IPS-20b (cell line): Measurements from ENCODE around the gene SLFNL1.

Experiments used
- H3K27ac ChIP-seq: one replicate; pipeline ENCODE4 v1.5.1; 2013; ENCODE audit warnings: low read length
- H3K27me3 ChIP-seq: 2 replicates; pipeline ENCODE4 v1.6.1; 2013; ENCODE audit warnings: mild to moderate bottlenecking, low read length, inconsistent platforms; ENCODE audit not compliant: insufficient read depth
- H3K36me3 ChIP-seq: 2 replicates; pipeline ENCODE4 v1.6.1; 2013; ENCODE audit warnings: low read depth, mild to moderate bottlenecking, inconsistent platforms, low read length, moderate library complexity; ENCODE audit not compliant: insufficient read depth
- H3K4me1 ChIP-seq: 2 replicates; pipeline ENCODE4 v1.6.1; 2013; ENCODE audit warnings: mild to moderate bottlenecking, control low read depth, inconsistent platforms, low read length, moderate library complexity; ENCODE audit not compliant: insufficient read depth
- H3K4me3 ChIP-seq: 2 replicates; pipeline ENCODE4 v1.5.1; 2013; ENCODE audit warnings: mild to moderate bottlenecking, low read length, inconsistent platforms
- H3K9ac ChIP-seq: 2 replicates; pipeline ENCODE4 v1.6.1; 2013; ENCODE audit warnings: low read depth, mild to moderate bottlenecking, inconsistent platforms, low read length, moderate library complexity
- H3K9me3 ChIP-seq: 2 replicates; pipeline ENCODE4 v1.6.1; 2013; ENCODE audit warnings: mild to moderate bottlenecking, low read depth, low read length, inconsistent platforms; ENCODE audit not compliant: insufficient read depth

Gene SLFNL1

DNA sequence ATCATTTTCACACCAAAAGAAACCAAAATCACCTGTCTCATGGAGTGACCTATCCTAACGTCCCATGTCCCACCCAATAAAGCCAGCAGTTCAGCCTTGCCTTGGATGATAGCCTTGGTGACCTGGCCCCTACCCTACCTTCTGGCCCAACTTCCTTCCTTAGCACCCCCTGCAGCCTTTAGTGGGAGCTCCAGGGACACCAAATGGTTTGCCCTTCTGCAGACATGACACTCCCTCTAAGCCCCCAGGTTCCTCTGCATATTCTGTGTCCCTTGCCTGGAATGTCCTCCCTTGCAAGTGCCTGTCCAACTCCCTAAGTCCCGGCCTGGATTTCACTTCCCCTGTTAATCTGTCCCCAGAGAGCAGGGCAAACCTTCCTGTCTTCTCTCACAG is 2.2 kb downstream of the SLFNL1 start:
- Histone ChIP-seq H3K9me3 (no peaks in the 10 kb centered on the region), H3K27ac (no peak overlapping the region), H3K4me1 (peaks cover 4% of the 10 kb centered on the region; the same call in 1 of the 2 replicates), H3K27me3 (peaks cover 23% of the 10 kb centered on the region; the same call in 1 of the 2 replicates), H3K4me3 (no peak overlapping the region), H3K9ac (no peak overlapping the region), H3K36me3 (peaks cover 50% of the 10 kb centered on the region)

GRCh38 chr1:41018018-41018410 is 3.5 kb downstream of the SLFNL1 start:
- no peak overlapping the region for H3K4me3 ChIP-seq
- H3K4me1 ChIP-seq = peaks cover 4% of the 10 kb centered on the region; the same call in 1 of the 2 replicates
- peaks cover 10% of the 10 kb centered on the region; the same call in 1 of the 2 replicates for H3K27me3 ChIP-seq
- no peaks in the 10 kb centered on the region for H3K9me3 ChIP-seq
- H3K36me3 ChIP-seq = peaks cover 63% of the 10 kb centered on the region
- no peak overlapping the region for H3K9ac ChIP-seq
- no peak overlapping the region for H3K27ac ChIP-seq

DNA sequence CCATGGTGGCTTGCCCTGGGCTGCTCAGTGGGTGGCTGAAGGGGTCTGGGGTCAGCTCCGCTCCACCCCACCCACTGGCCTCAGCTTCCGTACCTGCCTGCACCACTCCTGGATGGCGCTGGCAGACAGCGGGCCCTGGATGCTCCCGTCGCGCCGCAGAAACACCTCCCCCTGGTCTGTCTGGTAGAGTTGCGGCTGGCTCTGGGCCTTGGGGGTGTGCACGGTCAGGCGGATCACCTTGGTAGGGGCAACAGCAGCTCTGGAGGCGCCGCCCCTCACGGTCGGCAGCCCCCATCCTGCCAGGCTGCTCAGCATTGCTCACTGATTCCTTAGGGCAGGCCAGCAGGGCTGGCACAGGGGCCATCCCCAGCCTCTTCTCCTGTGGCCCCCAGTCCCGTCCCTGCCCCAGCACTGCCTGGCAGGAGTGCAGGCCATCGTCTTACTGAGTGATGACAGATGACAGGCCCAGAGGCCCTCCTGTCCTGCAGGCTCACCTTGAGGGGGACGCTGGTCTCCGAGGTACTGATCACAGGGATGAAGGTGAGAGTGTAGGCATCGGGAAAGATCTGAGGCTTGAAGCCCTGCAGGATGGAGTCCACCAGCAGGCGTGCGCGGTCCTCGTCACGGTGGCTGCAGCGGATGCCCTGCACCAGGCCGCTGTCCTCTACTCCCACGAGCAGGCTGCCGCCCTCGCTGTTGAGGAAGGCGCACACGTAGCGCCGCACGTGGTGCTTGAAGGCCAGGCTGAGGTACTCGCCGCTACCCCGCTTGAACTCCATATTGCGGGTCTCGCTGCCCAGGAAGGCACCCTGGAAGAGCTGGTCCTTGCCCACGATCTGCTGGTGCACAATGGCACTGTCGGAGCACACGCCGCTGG is 4.1 kb downstream of the SLFNL1 start:
- Histone ChIP-seq H3K4me1 (peaks cover 4% of the 10 kb centered on the region; the same call in 1 of the 2 replicates), H3K27me3 (peaks cover 4% of the 10 kb centered on the region; the same call in 1 of the 2 replicates), H3K9me3 (no peaks in the 10 kb centered on the region), H3K36me3 (peaks cover 70% of the 10 kb centered on the region), H3K27ac (no peak overlapping the region), H3K4me3 (no peak overlapping the region), H3K9ac (no peak overlapping the region)

- H3K4me3 ChIP-seq = no peak overlapping the region
- H3K4me1 ChIP-seq = no peaks in the 10 kb centered on the region
- peaks cover 84% of the 10 kb centered on the region for H3K36me3 ChIP-seq
- no peak overlapping the region for H3K9ac ChIP-seq
- H3K27me3 ChIP-seq = no peaks in the 10 kb centered on the region
- H3K27ac ChIP-seq = no peak overlapping the region
- H3K9me3 ChIP-seq = no peaks in the 10 kb centered on the region
Observed at GRCh38 chr1:41015897-41016470, 5.5 kb downstream of the SLFNL1 start.

DNA sequence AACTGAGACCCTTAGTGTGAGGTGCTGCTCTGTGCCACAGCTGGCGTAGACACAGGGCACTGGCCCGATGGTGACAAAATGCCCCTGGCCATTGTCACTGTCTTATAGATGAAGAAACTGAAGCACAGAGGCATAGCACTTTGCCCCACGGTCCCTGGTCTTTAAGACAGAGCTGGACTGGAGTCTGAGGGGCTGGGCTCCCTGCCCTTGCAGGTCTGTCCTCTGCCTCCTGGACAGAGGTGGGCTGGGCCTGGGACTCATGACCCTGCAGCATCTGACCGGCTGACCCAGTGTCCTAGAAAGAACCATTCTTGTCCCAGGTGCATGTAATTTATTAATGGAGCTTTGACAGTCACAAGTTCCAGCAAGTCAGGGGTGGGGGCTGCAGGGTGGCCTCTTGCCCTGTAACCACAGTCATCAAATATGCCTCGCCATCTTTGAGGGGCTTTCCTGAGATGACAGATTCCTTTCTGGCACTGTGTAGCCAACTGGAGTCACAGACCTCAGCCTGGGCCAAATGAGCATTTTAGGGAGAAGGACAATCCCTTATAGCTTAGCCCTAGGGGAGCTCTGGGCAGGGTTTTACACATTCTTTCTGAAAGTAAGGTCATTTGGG is 6.1 kb downstream of the SLFNL1 start:
- Histone ChIP-seq H3K27me3 (no peaks in the 10 kb centered on the region), H3K27ac (no peak overlapping the region), H3K9me3 (no peaks in the 10 kb centered on the region), H3K36me3 (peaks cover 90% of the 10 kb centered on the region), H3K4me1 (no peaks in the 10 kb centered on the region), H3K4me3 (no peak overlapping the region), H3K9ac (no peak overlapping the region)

DNA sequence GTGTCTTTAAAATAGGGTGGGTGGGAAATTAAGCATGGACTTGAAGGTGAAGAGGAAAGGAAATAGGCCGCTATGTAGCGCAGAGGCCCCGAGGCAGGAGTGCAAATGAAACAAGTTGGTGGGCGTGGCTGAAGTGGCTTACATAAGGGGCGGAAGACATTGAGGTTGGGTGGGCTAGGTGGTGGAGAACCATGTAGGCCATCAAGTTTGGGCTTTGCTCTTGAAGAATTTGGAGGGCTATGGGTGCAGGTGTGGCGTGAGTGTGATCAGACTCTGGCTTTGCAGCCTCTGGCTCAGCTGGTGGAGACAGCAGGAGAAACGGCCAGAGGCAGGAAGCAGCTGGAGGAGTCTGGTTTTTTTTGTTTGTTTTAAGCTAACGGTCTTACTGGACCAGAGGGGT is 6.7 kb downstream of the SLFNL1 start:
- H3K4me1 ChIP-seq = no peaks in the 10 kb centered on the region
- no peaks in the 10 kb centered on the region for H3K27me3 ChIP-seq
- H3K4me3 ChIP-seq = no peak overlapping the region
- no peak overlapping the region for H3K9ac ChIP-seq
- H3K36me3 ChIP-seq = peaks cover 95% of the 10 kb centered on the region
- no peak overlapping the region for H3K27ac ChIP-seq
- H3K9me3 ChIP-seq = no peaks in the 10 kb centered on the region

- H3K4me3 ChIP-seq = no peak overlapping the region
- no peaks in the 10 kb centered on the region for H3K9me3 ChIP-seq
- H3K27me3 ChIP-seq = no peaks in the 10 kb centered on the region
- H3K27ac ChIP-seq = no peak overlapping the region
- H3K9ac ChIP-seq = no peak overlapping the region
- H3K4me1 ChIP-seq = no peaks in the 10 kb centered on the region
- peaks cover 98% of the 10 kb centered on the region for H3K36me3 ChIP-seq
Observed at GRCh38 chr1:41013796-41014195, 7.7 kb downstream of the SLFNL1 start.

- H3K4me3 ChIP-seq = no peak overlapping the region
- no peaks in the 10 kb centered on the region for H3K27me3 ChIP-seq
- peaks cover 100% of the 10 kb centered on the region for H3K36me3 ChIP-seq
- no peak overlapping the region for H3K27ac ChIP-seq
- H3K9ac ChIP-seq = no peak overlapping the region
- H3K9me3 ChIP-seq = no peaks in the 10 kb centered on the region
- no peaks in the 10 kb centered on the region for H3K4me1 ChIP-seq
Observed at GRCh38 chr1:41013024-41013423, 8.5 kb downstream of the SLFNL1 start.

DNA sequence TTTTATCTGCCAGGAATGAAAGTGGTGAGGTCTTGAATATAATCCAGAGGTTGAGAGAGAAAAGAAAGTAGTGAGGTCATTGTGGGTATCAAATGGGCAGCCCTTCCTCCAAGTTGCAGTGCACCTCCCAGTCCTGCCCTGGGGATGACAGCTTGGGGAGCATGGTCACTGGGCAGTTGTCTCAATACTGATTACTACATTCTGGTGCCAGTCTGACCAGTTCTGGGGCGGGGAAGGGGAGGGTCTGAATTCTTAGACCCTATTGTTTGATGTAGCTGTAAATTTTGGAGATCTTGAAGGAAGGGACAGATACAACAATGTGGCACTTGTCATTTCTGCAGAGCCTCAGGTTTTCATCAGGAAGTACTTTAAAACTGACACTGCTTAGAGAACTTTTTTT is 11.2 kb downstream of the SLFNL1 start:
- H3K9ac ChIP-seq = no peak overlapping the region
- no peak overlapping the region for H3K27ac ChIP-seq
- H3K4me1 ChIP-seq = no peaks in the 10 kb centered on the region
- no peaks in the 10 kb centered on the region for H3K27me3 ChIP-seq
- H3K36me3 ChIP-seq = peaks cover 100% of the 10 kb centered on the region
- H3K9me3 ChIP-seq = no peaks in the 10 kb centered on the region
- H3K4me3 ChIP-seq = no peak overlapping the region

GRCh38 chr1:41009466-41009865 is 12.1 kb downstream of the SLFNL1 start:
- Histone ChIP-seq H3K4me3 (no peak overlapping the region), H3K27me3 (no peaks in the 10 kb centered on the region), H3K27ac (no peak overlapping the region), H3K36me3 (peaks cover 100% of the 10 kb centered on the region), H3K9me3 (no peaks in the 10 kb centered on the region), H3K4me1 (no peaks in the 10 kb centered on the region), H3K9ac (no peak overlapping the region)

DNA sequence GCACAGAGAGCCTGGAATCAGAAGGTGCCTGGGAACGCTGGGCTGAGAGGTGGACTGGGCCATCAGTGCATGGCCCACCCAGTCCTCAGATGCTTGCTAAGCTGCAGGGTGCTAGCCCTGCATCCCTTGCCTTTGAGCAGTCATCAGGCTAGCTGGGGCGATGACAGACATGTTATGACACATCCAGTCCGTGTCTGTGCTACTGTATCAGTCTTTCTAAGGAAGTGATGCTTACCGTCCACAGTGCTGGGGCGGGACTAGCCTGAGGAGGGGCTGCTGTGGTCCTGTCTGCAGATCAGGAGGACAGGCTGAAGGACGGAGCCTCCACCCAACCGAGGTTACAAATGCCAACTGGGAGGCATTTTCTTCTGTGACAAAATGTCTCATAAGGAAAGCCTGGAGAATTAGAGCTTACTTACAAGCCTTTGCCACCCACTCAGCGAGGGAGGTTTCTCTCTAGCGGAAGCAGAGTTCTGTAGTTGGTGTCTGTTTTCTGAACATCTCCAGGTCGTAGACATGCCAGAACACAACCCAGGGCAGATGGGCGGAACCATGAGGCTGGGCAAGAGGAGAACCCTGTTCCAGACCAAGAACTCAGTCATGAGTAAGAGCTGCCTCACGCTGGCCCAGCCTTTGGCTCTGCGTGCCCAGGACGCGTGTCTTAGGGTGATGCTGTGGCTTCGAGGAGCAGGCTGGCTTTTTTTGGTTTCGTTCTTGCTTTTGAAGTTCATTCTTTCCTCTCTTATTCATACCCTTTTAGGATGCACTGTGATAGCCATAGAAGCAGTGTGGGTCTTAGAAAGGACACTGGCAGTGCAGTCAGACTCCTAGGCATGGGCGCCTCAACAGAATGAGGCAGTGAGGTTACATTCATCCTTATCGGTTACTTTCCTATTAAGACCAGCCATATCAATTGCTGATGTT is 14.3 kb downstream of the SLFNL1 start:
- H3K27ac ChIP-seq = no peak overlapping the region
- H3K9ac ChIP-seq = no peak overlapping the region
- H3K9me3 ChIP-seq = no peaks in the 10 kb centered on the region
- no peak overlapping the region for H3K4me3 ChIP-seq
- no peaks in the 10 kb centered on the region for H3K27me3 ChIP-seq
- no peaks in the 10 kb centered on the region for H3K4me1 ChIP-seq
- peaks cover 100% of the 10 kb centered on the region for H3K36me3 ChIP-seq
